Measurements from ENCODE around the gene BMPR1B.

BMPR1B gene

GRCh38 chr4:94722748-94723147 is 35.0 kb upstream of the BMPR1B start:
- no peak for TF ChIP-seq CTCF (IDR thresholded peaks at IDR 0.05; ENCODE audit: low read depth, low read length)
- H3K4me3 ChIP-seq (replicated peaks in 1 of 2; ENCODE audit: low read depth in 2 of 2, low read length in 2 of 2) = no peak overlapping the region

GRCh38 chr4:94724016-94724790 is 33.6 kb upstream of the BMPR1B start:
- no peak for TF ChIP-seq CTCF (IDR thresholded peaks at IDR 0.05; ENCODE audit: low read depth, low read length)
- no peak overlapping the region for H3K4me3 ChIP-seq (replicated peaks in 1 of 2; ENCODE audit: low read depth in 2 of 2, low read length in 2 of 2)
- no peak for DNase-seq (ENCODE audit: low read depth in 2 of 2)

More at GRCh38 chr4:94722748-94723147, 35.0 kb upstream of the BMPR1B start:
- no peak for DNase-seq (ENCODE audit: low read depth in 2 of 2)

GRCh38 chr4:94726524-94727123 is 31.1 kb upstream of the BMPR1B start:
- no peak for TF ChIP-seq CTCF (IDR thresholded peaks at IDR 0.05; ENCODE audit: low read depth, low read length)
- H3K4me3 ChIP-seq (replicated peaks in 1 of 2; ENCODE audit: low read depth in 2 of 2, low read length in 2 of 2) = no peak overlapping the region

GRCh38 chr4:94728056-94728766 is 29.5 kb upstream of the BMPR1B start:
- TF ChIP-seq CTCF (IDR thresholded peaks at IDR 0.05; ENCODE audit: low read depth, low read length) = no peak
- DNase-seq (ENCODE audit: low read depth in 2 of 2) = no peak
- H3K4me3 ChIP-seq (replicated peaks in 1 of 2; ENCODE audit: low read depth in 2 of 2, low read length in 2 of 2) = no peak overlapping the region

More at GRCh38 chr4:94726524-94727123, 31.1 kb upstream of the BMPR1B start:
- DNase-seq (ENCODE audit: low read depth in 2 of 2) = no peak

GRCh38 chr4:94732358-94732698 is 25.4 kb upstream of the BMPR1B start:
- no peak for DNase-seq (ENCODE audit: low read depth in 2 of 2)
- H3K4me3 ChIP-seq (replicated peaks in 1 of 2; ENCODE audit: low read depth in 2 of 2, low read length in 2 of 2) = no peak overlapping the region
- TF ChIP-seq CTCF (IDR thresholded peaks at IDR 0.05; ENCODE audit: low read depth, low read length) = no peak

- H3K4me3 ChIP-seq (replicated peaks in 1 of 2; ENCODE audit: low read depth in 2 of 2, low read length in 2 of 2) = no peak overlapping the region
- TF ChIP-seq CTCF (IDR thresholded peaks at IDR 0.05; ENCODE audit: low read depth, low read length) = no peak
- DNase-seq (ENCODE audit: low read depth in 2 of 2) = no peak
Measured at GRCh38 chr4:94739741-94740140, 18.0 kb upstream of the BMPR1B start.

Data from cardiac fibroblast (primary cell).